ENCODE data around the gene LPIN2. TPM values are rescaled to one million over a fixed set of nuclear protein-coding genes. Genes with fewer than 3 reads are reported as not detected.

LPIN2 gene
- total RNA-seq, 1 experiment from 2014 or later: 10.7 TPM

DNA sequence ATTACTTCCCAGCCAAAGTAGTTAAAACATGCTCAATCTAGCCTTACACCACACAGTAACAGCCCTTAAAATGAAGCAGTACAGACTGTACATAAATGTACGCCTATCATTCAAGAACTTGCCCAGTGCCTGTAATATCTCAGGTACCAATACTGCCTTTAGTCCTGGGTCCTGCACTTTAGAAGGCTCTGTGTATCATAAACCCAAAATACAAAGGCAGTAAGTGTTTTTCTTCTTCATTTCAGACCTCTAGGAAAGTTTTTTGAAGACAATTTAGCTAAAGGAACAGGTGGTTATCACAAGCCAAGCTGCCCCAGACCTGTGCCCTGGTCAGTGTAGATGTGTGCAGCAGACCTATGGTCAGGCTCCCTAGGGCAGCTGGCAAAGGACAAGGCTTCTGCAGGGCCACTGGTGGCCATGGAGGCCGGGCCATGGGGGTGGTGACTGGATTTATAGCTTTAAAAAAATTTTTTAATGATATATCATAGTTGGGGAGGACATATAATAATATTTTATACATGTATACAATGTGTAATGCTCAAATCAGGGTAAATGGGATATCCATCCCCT, 18.8 kb downstream of the LPIN2 start:
- intact Hi-C loops (cut with micrococcal nuclease): no loop called here
- H3K79me2 ChIP-seq (ENCODE audit: insufficient read depth, low read length): peaks cover 11% of the 10 kb centered on the region; the same call in 1 of the 2 replicates
- BruUV-seq (replicated peaks): no TSS peak

More for the DNA sequence above, 18.8 kb downstream of the LPIN2 start:
- H3K9me2 ChIP-seq (ENCODE audit: insufficient read depth): no peaks in the 10 kb centered on the region
- TF ChIP-seq TCF7L2 (IDR thresholded peaks at IDR 0.05; ENCODE audit: borderline replicate concordance, extremely low read depth, insufficient read depth, insufficient read length) (no peak), REST (IDR thresholded peaks at IDR 0.05; ENCODE audit: low read depth) (no peak), ZFX (IDR thresholded peaks at IDR 0.05) (no peak), FOSL1 (IDR thresholded peaks at IDR 0.05; ENCODE audit: low read depth) (no peak), RAD21 (IDR thresholded peaks at IDR 0.05; ENCODE audit: low read depth) (no peak), POLR2A (IDR thresholded peaks at IDR 0.05; ENCODE audit: borderline replicate concordance, extremely low read depth, insufficient read depth, insufficient read length) (no peak), SIN3A (IDR thresholded peaks at IDR 0.05; ENCODE audit: low read depth) (no peak), SRF (IDR thresholded peaks at IDR 0.05; ENCODE audit: low read depth) (no peak), SP1 (IDR thresholded peaks at IDR 0.05; ENCODE audit: low read depth) (no peak), POLR2AphosphoS5 (IDR thresholded peaks at IDR 0.05; ENCODE audit: low read depth, low read length) (no peak), YY1 (IDR thresholded peaks at IDR 0.05; ENCODE audit: extremely low read depth, insufficient replicate concordance, low read depth, low read length) (no peak), ATF3 (IDR thresholded peaks at IDR 0.05) (no peak), EZH2 (IDR thresholded peaks at IDR 0.05) (no peak), CEBPB (IDR thresholded peaks at IDR 0.05; ENCODE audit: low read depth) (no peak), ZNF274 (IDR thresholded peaks at IDR 0.05; ENCODE audit: low read depth, low read length) (no peak), EGR1 (IDR thresholded peaks at IDR 0.05; ENCODE audit: low read depth) (no peak)
- TF ChIP-seq, protein P1, sequence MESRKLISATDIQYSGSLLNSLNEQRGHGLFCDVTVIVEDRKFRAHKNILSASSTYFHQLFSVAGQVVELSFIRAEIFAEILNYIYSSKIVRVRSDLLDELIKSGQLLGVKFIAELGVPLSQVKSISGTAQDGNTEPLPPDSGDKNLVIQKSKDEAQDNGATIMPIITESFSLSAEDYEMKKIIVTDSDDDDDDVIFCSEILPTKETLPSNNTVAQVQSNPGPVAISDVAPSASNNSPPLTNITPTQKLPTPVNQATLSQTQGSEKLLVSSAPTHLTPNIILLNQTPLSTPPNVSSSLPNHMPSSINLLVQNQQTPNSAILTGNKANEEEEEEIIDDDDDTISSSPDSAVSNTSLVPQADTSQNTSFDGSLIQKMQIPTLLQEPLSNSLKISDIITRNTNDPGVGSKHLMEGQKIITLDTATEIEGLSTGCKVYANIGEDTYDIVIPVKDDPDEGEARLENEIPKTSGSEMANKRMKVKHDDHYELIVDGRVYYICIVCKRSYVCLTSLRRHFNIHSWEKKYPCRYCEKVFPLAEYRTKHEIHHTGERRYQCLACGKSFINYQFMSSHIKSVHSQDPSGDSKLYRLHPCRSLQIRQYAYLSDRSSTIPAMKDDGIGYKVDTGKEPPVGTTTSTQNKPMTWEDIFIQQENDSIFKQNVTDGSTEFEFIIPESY (IDR thresholded peaks at IDR 0.05; ENCODE audit: extremely low read depth, insufficient replicate concordance, low read length): no peak
- TF ChIP-seq, protein P2, sequence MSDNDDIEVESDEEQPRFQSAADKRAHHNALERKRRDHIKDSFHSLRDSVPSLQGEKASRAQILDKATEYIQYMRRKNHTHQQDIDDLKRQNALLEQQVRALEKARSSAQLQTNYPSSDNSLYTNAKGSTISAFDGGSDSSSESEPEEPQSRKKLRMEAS (IDR thresholded peaks at IDR 0.05): no peak
- H3K4me2 ChIP-seq (ENCODE audit: low read length): no peak overlapping the region
- no peaks in the 10 kb centered on the region for H4K20me1 ChIP-seq (ENCODE audit: insufficient read depth)
- POLR2A ChIA-PET: interaction anchor here (0.5 kb wide), 1 partner anchor 89 kb away, joined by 3 read pairs; no protein-coding TSS in a partner anchor
- no peak for ATAC-seq
- RAD21 ChIA-PET (ENCODE audit: low non-redundant PET in 1 of 2, low total read pairs in 2 of 2, uncharacterized antibody in 2 of 2, unreplicated experiment in 2 of 2): no interaction called here
- no peaks in the 10 kb centered on the region for H3K9me3 ChIP-seq (ENCODE audit: control insufficient read depth in 1 of 2, insufficient read depth in 1 of 2, low read depth in 1 of 2, low read length in 2 of 2)
- no peak overlapping the region for H2AFZ ChIP-seq (ENCODE audit: low read depth, low read length, poor library complexity, severe bottlenecking)
- 0 out of 4 replicates have a peak, but pooled peaks cover 0 to 4% of the 10 kb centered on the region in 2 experiments for H3K4me1 ChIP-seq (ENCODE audit: control insufficient read depth in 1 of 2, insufficient read depth in 2 of 2, low read length in 2 of 2)
- no peak for DNase-seq (ENCODE audit: low read depth, low spot score)
- H3K4me3 ChIP-seq (replicated peaks in 1 of 2; ENCODE audit: low read depth in 1 of 2, low read length in 2 of 2): no peak overlapping the region
- H3K9ac ChIP-seq (ENCODE audit: low read length): no peak overlapping the region
- no peak overlapping the region for H3K27ac ChIP-seq (ENCODE audit: low read depth, low read length)
- no peaks in the 10 kb centered on the region for H3K36me3 ChIP-seq (ENCODE audit: control insufficient read depth in 1 of 2, insufficient read depth in 2 of 2, low read length in 2 of 2)
- CTCF ChIA-PET: interaction anchor here (0.6 to 3.2 kb wide), 8 partner anchors 9 to 252 kb away, joined by 3 to 18 read pairs (median 4); no protein-coding TSS in a partner anchor
- H3K27me3 ChIP-seq (ENCODE audit: insufficient read depth, low read length): no peaks in the 10 kb centered on the region
